Body of pancreas (tissue), 4 donors: ENCODE results near the gene CLSTN2.

ENCODE experiments used
- CTCF ChIP-seq, 7 experiments: fragments of 450-650 bp in 4 of 7; fragments of 200-600 bp in 3 of 7; sonication (generic) in 3 of 7; IDR thresholded peaks; one replicate each; pipeline ENCODE4 v1.5.1; 2016 to 2019; ENCODE audit warnings: antibody characterized with exemption in 7 of 7
- POLR2A ChIP-seq, 3 donors: fragments of 450-650 bp; IDR thresholded peaks; one replicate each; pipeline ENCODE4 v1.6.1; 2016; ENCODE audit warnings: antibody characterized with exemption in 3 of 3, mild to moderate bottlenecking in 2 of 3

GRCh38 chr3:140199008-140199407 lies 264.0 kb downstream of the CLSTN2 start:
- TF ChIP-seq CTCF (IDR thresholded peaks at IDR 0.05) (no peak), POLR2A (IDR thresholded peaks at IDR 0.05) (no peak)
